ENCODE results near the gene DENND2C.

Gene DENND2C

DNA sequence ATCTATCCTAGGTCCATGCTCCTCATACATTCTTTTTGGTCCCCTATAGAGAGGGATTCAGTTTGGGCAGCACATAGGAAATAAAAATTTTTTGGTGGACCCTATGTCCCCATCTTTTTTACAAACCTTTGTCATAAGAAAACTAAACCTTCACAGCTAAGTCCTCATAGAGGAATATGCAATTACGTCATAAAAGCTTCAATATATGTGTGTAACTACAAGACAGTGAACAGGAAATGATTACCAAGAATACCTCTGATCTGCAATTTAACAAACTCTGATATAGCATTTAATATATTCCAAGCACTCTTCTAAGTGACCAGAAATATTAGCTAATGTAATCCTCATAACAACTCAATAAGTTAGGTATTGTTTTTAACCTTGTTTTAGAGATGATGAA is 6.3 kb upstream of the DENND2C start:
- DNase-seq (ENCODE audit: low read depth): no peak

DNA sequence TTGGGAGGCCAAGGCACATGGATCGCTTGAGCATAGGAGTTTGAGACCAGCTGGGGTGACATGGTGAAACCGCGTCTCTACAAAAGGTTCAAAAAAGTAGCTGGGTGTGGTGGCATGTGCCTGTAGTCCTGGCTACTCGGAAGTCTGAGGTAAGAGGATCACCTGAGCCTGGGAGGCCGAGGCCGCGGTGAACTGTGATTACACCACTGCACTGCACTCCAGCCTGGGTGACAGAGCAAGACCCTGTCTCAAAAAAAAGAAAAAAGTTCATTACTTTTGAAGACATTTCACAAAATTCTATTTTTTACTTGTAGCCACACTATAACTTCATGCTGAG is 2.1 kb upstream of the DENND2C start:
- DNase-seq (ENCODE audit: low read depth): no peak

DNA sequence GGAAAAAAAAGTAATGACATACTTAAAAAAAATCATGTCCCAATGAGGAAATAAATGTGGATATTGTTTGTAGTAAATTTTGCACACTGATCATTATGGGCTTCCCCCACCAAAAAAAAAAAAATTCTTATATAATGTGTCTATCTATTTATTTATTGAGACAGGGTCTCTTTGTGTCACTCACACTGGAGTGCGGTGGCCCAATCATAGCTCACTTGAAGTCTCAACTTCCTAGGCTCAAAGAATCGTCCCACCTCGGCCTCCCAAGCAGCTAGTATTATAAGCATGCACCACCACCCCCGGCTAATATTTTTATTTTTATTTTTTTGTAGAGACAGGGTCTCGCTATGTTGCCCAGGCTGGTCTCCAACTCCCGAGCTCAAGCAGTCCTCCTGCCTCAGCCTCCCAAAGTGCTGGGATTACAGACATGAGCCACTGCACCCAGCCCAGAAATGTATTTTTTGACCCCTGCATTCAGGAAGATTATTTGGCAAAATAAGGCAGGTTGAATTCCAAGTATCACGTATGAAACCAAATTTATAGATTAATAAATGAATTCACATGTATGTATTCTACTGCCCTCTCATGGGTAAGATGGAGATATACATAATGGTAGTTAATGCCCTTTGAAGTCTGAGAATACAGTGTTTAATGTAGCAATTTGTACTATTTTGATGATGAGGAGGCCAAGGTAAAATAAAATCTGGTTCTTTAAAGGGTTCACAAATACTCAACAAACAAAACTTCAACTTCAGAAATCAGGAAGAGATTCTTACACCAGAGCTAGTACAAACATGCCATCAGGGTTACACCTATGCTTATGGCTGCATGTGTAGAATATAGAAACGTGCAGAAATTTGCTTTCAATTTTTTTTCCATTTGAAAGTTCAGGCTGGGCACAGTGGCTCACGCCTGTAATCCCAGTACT is 1.4 kb upstream of the DENND2C start:
- peak; percentile 16 for DNase-seq (ENCODE audit: low read depth)

DNA sequence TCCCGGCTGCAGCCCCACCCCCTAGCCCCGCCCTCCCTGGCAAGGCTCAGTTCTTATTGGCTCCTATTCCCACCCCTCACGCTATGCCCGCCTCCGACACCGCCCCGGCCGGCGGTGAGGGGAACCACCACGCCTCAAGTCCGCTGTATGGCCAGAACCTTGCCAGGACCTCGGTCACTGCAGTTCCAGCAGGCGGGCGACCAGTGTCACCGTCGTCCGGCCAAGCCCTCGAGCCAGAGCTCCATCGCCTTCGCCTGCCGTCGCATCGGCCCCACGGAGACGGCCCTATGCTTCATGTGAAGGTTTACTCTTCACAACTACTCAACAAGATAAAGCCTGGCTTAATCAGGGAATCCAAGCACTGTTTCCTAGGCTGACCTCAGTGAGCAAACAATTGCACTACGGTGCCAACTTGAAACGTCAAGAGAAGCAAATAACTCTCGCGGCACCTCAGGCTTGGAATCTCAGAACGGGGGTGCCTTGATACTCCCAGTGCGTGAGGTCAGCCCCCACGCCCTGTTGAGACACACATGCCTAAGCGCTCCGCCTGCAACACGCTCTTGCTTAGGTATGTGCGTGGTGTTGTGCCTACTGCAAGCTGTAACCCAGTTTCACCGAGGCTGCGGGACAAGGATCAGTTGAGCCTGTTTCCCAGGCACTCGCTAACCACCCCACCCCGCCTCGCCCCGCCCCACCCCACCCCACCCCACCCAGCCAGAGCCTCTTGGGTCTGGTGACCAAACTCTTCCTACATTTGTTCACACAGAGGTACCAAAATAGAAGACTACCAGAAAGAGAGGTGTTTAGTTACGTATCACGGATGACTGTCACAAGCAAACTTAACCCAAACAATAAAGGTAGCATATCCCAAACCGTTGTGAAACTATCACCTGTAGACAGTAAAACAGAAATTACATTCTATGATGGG is 498 bp upstream of the DENND2C start:
- peak; percentile 90 for DNase-seq (ENCODE audit: low read depth)

DNA sequence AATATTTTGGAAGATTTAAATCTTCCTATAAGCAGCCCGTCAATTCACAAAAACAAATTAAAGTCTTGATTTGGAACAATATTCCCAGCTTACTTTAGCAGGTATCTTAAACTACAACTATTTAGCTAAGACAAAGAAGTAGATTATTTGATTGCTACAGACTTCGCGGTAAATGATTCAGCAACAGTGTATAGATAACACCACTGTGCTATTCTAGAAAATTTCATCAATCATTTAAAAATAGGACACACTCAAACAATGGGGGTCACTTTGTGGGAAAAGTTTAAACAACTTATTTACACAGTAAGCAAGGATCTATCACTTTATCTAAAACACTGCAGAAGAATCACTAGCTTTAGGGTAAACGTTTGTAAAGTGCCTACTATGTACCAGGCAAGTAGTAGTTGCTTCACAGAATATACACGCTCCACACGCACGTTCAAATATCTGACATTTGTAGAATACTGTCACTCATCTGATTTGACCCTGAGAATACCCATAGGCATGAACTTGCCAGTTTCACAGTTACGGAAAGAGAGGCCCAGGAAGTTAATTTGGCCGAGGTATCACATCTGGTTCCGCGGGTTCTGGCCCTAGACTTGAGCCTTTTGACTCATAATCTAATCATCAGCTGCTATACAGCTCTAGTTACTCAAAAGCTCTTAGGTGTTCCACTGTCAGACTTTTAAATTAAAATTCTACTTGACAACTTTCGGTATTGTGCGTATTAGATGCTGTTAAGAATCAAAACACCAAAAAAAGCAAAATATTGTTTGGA is 876 bp downstream of the DENND2C start:
- DNase-seq (ENCODE audit: low read depth): peak; percentile 13

DNA sequence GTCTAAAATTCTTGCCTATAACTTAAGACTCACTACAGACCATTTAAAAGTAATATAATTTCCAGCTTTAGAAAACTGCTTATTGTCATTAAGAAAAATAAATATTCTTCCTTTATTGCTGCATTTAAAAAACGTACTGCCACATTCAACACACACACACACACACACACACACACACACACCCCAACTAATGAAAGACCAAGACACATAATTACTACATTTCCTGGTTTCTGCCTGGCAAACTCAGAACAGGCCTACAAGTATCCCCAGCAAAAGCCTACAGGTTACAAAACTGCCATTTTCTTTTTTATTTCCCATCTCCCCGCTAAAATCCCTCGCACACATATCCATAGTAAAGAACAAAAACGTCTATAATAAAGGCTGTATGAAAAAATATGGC is 1.5 kb downstream of the DENND2C start:
- DNase-seq (ENCODE audit: low read depth): no peak

DNA sequence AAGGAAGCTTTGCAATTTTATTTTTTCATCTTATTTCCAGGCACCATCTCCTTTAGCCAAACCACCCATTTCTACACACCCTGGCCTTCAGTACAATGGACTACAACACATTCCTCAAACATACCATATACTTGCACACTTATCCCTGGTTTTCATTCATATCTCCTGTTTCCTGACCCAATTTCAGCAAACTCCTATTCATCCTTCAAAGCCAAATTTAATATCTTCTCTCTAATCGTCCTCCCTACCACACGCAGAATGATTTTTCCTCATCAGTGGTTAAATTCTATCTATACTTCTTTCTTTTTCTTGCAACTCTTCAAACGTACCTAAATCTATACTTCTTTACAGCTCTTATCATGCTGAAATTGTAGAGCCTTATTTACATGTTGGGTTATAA is 2.9 kb downstream of the DENND2C start:
- DNase-seq (ENCODE audit: low read depth): no peak

DNA sequence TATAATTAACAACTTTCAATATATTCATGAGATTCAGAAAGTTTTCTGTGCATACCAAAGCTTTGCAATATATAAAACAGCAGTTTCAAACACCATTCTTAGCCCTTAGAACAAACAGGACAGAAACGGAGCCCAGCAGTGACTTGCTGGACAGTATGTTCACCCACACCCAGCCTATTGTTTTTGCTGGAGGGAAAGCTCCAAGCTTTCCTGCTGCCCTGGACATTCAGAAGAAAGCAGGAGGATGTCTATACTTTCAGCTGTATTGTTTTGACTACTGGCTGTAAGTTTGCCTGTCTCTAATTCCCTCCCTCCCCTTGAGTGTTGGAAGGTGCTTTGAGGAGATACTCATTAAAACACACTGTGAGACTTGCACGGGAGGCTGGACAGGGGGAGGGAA is 9.6 kb downstream of the DENND2C start:
- DNase-seq (ENCODE audit: low read depth): no peak

DNA sequence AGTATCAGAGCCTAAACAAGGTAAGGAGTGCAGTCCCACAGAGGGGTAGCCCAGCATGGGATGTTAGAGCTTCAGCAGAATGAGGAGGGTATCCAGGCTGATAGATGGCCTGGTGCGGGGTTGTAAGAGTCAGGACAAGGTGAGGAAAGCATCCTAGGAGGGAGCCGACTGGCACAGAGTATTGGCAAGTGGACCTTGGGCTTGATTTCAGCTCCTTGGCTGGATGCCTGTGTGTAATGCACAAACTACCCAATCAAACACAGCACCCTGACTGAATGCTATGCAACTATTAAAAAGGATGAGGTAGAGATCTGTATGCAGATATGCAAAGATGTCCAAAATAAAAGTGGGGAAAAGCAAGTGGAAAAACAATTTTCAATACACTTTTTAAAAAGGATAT is 18.0 kb downstream of the DENND2C start:
- no peak for DNase-seq (ENCODE audit: low read depth)

DNA sequence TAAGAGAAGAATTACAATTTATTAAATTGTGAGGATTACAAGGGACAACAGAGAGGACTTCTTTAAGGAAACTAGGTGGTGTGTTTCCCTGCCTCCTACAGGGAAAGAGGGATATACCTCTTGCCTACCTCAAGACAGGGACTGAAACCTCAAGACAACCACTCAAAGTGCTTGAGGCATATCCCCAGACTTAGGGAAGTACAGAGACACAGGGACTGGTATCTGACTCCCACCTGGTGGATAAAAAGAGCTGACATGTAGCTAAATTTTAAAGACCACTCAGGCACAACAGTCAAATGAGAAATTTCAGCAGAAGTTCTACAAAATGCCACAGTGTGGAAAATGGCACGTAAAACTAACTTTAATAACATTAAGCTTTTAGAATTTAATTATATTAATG is 21.3 kb downstream of the DENND2C start:
- DNase-seq (ENCODE audit: low read depth): no peak

DNA sequence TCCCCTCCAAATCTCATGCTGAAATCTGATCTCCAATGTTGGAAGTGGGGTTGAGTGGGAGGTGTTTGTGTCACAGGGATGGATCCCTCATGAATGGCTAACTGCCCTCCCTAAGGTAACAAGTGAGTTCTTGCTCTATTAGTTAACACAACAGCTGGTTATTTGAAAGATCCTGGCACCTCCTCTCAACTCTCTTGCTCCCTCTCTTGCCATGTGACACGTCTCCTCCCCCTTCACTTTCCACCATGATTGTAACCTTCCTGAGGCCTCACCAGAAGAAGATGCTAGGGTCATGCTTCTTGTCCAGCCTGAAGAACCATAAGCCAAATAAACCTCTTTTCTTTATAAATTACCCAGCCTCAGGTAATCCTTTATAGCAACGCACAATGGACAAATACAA is 28.5 kb downstream of the DENND2C start:
- no peak for DNase-seq (ENCODE audit: low read depth)

DNA sequence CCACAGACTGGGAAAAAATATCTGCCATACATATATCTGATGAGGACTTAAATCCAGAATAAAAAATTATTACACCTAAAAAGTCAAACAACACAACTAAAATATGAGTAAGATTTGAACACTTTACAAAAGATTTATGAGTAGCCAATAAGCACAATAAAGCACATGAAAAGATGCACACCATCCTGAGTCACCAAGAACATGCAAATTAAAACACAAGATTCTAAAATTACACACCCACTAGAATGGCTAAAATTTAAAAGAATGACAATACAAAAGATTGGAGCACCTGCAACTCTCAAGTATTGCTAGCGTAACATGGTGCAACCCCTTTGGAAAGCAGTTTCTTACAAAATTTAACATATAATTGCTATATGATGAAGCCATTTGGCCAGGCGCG is 30.9 kb downstream of the DENND2C start:
- no peak for DNase-seq (ENCODE audit: low read depth)

DNA sequence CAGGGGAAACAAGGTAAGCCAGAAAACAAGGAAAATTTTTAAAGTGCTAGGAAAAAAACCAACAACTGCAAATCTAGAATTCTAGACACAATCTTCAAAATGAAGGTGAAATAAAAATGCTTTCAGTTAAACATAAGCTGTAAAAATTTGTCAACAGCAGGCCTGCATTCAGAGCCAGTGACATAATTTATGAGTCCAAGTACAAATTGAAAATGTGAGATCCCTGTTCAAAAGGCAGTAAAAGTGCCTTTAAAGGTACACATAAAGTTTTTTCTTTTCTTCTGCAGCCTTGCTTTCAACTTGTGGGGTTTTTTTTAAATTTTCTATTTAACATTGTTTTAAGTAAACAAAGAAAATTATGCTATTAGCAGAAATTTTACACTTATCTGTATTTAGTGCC is 37.4 kb downstream of the DENND2C start:
- DNase-seq (ENCODE audit: low read depth): no peak

DNA sequence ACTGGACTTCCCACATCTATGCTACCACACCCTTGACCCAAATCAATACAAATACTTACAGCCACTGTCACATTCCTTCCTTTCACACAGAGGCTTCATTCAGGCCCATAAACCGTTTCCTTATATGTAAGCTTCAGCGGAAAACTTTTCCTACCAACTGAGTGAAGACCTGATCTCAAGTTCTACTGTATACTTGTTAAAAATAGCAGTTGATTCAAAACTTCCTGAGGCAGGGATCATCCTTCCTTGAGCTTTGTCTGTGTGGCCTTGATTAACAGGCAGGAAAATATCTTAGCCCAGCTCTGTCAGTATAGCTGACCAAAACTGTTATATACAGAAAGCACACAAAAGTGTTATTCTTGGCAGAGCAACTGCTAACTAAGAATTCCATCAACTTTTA is 42.7 kb downstream of the DENND2C start:
- no peak for DNase-seq (ENCODE audit: low read depth)

DNA sequence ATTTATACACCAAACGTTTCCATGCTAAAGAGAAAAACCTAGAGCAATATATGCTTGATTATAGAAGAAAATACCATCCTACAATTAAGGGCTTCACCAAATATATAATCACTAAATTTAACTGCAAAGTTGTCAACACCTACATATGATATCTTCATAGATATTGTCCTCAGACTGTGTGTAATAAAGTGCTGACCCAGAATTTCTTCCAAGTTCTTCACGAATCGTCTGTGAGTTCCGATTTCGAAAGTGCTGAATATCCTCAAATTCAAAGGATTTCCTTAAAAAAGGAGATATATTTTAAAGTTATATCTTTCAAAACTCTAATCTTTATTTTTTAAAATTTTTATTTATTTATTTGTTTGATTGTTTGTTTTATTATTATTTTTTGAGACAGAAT is 46.5 kb downstream of the DENND2C start:
- DNase-seq (ENCODE audit: low read depth): no peak

DNA sequence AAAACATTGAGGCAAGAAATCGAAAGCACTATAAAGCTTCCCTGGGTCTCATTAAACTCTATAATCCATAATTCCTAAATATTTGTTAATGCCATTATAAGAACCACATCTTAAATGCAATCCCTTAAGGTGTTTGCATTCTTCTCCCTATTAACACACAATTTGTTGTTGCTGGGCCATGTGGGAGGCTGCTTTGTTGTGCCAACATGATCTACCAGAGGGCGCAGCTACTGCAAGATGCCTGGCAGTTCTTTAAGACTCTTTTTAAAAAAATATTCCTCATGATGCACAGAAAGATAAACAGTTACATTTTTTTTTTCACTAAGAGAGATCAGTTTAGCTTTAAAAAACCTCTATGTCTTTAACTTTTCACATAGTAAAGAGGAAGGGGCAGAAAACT is 49.4 kb downstream of the DENND2C start:
- no peak for DNase-seq (ENCODE audit: low read depth)

DNA sequence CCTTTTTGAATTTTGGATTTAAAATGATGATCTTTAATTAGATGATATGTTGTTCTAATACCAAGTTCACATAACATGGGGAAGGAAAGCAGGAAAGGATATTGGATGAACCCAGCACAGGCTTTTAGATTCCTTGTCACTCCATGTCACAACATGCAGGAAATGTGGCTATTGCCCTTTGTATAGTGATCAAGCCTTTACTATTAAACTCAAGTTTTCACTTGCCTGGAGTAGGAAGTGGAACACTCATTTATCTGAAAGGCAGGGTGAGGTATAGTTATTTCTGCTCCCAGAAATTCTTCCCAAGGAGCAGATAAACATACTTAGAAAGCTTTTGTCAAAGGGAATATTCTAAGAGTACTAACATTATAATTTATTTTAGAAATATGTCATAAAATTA is 51.2 kb downstream of the DENND2C start:
- DNase-seq (ENCODE audit: low read depth): no peak

DNA sequence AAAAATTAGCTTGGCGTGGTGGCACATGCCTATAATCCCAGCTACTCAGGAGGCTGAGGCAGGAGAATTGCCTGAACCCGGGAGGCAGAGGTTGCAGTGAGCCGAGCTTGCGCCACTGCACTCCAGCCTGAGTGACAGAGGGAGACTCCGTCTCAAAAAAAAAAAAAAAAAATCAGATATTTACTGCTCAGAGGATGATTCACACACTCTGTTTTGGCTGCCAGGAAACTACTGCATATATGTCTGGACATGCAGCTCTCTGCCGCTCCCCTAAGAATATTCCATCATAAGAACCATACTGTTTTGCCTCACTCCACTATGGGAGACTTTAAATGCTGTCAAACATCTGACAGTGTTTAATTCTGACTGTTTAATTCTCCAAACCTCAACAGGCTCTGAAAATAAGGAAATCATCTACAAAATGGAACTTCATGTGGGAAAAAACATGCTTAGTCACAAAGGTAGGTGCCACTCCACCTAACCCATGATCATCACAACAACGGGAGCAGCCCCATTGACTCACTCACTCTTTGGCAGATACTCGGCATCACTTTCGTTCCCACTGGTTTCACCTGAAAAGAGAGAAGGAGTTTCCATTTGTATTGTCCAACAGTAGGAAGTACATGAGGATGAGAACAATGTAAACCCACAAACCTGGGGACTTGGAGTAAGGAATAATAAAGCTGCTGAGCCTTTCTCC is 59.2 kb downstream of the DENND2C start:
- peak; percentile 74 for DNase-seq (ENCODE audit: low read depth)

DNA sequence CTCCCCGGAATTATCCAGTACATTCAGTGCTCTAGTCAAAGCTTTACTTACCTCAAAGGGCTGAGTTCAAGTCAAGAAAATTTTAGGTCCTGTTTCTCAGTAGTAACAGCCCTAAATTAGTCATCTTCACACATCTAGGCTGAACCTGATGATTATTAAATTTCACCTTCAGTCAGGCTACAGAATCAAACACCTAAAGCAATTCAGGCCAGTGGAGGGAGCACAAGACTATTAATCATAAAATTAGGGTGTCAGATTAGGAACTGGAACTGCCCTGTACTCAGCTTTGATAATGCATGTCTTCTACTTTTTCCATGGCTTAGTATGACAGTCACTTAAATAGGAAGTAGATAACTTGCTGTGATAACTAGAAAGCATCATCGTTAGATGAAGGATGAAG is 60.0 kb downstream of the DENND2C start:
- no peak for DNase-seq (ENCODE audit: low read depth)

DNA sequence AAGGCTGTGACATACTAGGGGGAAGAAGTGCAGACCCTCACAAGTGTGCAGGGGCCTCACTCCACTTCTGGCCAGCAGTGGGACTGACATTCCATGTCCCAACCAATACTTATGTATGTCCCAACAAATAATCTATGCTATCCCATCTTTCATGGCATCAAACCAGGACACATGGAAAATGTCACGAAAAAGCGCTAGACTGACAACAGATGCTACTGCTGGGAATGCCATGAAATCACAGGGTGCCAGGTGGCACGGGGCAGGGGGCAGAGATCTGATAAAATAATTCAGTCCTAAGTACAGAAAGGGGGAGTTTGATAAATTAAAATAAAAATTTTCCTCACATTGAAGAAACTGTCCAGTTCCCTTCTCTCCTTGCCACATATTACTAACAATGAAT is 60.8 kb downstream of the DENND2C start:
- no peak for DNase-seq (ENCODE audit: low read depth)

DNA sequence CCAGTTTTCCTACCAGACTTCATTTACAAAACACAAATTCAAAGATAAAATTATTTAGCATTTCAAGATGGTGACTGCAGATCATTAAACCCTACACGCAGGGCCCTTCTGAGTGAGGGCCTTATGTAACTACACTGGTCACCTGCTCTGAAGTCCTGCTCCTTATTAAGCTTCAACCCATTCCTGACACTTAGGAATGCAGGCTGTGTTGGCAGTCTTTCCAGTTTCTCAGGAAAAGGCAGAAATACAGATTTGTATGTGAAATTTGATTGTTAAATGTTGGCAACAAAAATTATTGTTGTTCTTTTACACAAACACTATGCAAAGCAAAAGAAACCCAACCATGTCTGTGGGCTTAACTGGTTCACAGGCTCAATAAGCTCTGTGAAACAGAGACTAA is 62.6 kb downstream of the DENND2C start:
- no peak for DNase-seq (ENCODE audit: low read depth)

DNA sequence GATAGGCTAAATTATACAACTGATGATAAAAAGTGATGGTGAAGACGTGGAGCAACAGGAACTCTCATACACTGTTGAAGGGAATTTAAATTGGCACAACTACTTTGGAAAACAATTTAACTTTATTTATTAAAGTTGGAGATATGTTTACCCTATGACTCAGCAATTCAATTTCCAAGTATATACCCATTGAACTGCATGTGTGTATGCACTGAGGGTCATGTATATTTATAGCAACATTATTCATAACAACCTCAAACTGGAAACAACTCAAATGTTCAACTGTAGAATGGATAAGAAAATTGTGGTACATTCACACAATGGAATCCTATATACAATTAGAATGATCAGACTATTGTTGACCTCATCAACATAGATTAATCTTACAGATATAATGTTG is 71.9 kb downstream of the DENND2C start:
- no peak for DNase-seq (ENCODE audit: low read depth)
